ENCODE data around the gene ZNF337.

DNA sequence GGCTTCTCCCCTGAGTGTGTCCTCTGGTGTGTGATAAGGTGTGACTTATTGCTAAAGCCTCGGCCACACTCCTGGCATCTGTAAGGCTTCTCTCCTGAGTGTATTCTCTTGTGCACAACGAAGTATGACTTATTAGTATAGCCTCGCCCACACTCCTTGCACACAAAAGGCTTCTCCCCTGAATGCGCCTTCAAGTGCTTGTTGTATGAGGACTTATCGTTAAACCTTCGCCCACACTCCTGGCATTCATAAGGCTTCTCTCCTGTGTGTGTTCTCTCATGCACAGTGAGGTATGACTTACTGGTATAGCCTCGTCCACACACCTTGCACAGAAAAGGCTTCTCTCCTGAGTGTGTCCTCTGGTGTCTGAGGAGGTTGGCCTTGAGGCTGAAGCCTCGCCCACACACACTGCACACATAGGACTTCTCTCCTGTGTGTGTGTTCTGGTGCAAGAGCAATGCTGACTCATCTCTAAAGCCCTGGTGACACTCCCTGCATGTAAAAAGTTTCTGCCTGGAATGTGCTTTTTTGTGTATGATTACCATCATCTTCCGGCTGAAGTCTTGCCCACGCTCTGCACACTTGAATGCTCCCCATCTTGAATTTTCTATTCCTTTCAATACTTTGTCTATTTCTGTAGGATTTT lies 20.4 kb downstream of the ZNF337 start:
- TF ChIP-seq EZH2 (IDR thresholded peaks at IDR 0.05): no peak
- TF ChIP-seq POLR2AphosphoS5 (IDR thresholded peaks at IDR 0.05; ENCODE audit: borderline replicate concordance, low read depth, low read length): no peak
- TF ChIP-seq FOXP2 (optimal IDR thresholded peaks at IDR 0.05; ENCODE audit: control extremely low read depth, extremely low read length, insufficient read depth): no peak

All from SK-N-MC (cell line).